ENCODE results near the gene HADHA.

DNA sequence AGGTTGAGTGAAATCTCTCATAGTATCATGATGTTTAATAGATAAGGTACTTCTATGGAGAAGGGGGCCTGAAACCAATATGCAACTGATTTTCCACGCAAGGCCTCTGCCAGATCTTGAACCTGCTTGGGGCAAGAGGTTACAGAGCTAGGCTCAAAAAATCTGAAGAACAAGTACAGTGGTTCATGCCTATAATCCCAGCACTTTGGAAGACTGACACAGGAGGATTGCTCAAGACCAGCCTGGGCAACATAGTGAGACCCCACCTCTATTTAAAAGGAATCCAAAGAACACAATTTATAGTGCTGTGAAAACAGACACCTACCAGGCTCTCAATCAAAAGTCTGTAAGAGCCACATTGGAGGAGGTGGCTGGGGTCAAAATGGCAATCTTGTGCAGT lies 28.6 kb downstream of the HADHA start:
- no peak for TF ChIP-seq POLR2A (IDR thresholded peaks at IDR 0.05)
- TF ChIP-seq, protein P1, sequence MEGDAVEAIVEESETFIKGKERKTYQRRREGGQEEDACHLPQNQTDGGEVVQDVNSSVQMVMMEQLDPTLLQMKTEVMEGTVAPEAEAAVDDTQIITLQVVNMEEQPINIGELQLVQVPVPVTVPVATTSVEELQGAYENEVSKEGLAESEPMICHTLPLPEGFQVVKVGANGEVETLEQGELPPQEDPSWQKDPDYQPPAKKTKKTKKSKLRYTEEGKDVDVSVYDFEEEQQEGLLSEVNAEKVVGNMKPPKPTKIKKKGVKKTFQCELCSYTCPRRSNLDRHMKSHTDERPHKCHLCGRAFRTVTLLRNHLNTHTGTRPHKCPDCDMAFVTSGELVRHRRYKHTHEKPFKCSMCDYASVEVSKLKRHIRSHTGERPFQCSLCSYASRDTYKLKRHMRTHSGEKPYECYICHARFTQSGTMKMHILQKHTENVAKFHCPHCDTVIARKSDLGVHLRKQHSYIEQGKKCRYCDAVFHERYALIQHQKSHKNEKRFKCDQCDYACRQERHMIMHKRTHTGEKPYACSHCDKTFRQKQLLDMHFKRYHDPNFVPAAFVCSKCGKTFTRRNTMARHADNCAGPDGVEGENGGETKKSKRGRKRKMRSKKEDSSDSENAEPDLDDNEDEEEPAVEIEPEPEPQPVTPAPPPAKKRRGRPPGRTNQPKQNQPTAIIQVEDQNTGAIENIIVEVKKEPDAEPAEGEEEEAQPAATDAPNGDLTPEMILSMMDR (IDR thresholded peaks at IDR 0.05): no peak

Data from heart left ventricle (tissue), 13 donors.